Brain microvascular endothelial cell (primary cell): ENCODE results near the gene PXDN.

ENCODE experiments used
- DNase-seq: peaks from one replicate; pipeline ENCODE4 v3.0.0-alpha.2; 2020
- H3K27ac ChIP-seq: fragments of 250-450 bp; sonication (Bioruptor Pico); 2 replicates; pipeline ENCODE4 v1.5.1; 2020; ENCODE audit warnings: mild to moderate bottlenecking, moderate library complexity
- H3K27me3 ChIP-seq: fragments of 250-450 bp; sonication (Bioruptor Pico); replicated peaks from 2 replicates; pipeline ENCODE4 v1.5.1; 2020; ENCODE audit warnings: mild to moderate bottlenecking
- H3K36me3 ChIP-seq: fragments of 250-450 bp; sonication (Bioruptor Pico); replicated peaks from 2 replicates; pipeline ENCODE4 v1.5.1; 2020; ENCODE audit warnings: mild to moderate bottlenecking
- H3K4me3 ChIP-seq: 2 replicates; pipeline ENCODE4 v1.5.1; 2011; ENCODE audit warnings: low read depth, mild to moderate bottlenecking, control low read depth, low read length, moderate library complexity
- in situ Hi-C: cut with HindIII; loops from 2 replicates; pipeline ENCODE4 v1.10.0; 2017; ENCODE audit warnings: low sequenced_read_pairs, low pct_ligation_motif_present
- TF ChIP-seq, protein P1 (sequence below): IDR thresholded peaks from 2 replicates; pipeline ENCODE4 v1.5.1; 2011; ENCODE audit warnings: low read depth, mild to moderate bottlenecking, moderate library complexity, low read length, control low read depth, inconsistent platforms; ENCODE audit errors: missing control alignments

Gene PXDN

DNA sequence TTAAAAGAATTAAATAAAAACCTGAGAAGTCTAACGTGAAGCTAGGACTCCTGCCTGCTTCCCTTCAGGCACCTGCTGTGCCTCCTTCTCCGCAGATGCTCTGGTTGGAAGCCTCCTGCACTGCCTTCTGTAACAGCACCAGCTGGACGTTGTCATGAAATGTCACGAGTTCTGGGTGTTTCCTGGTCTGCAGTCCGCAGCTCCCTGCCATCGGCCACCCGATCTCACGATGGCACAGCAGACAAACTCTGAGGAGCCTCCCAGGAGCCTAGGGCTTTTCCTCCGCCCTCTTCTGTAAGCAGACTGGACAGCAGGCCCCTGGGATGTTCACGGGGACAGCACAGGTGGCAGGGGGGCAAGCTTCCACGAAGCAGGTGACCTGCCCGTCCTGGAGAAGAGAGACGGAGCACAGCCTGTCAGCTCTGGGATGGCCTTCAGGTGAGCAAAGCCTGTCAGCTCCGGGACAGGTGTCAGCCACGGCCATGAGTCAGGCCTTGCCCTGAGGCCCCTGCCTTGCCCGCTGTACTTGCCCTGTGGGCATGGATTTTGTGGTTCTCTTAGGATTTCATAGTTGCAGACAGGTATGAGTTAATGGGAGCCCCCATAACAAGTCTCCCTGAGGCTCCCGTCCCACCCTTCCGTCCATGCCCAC lies 110.3 kb downstream of the PXDN start:
- TF ChIP-seq, protein P1, sequence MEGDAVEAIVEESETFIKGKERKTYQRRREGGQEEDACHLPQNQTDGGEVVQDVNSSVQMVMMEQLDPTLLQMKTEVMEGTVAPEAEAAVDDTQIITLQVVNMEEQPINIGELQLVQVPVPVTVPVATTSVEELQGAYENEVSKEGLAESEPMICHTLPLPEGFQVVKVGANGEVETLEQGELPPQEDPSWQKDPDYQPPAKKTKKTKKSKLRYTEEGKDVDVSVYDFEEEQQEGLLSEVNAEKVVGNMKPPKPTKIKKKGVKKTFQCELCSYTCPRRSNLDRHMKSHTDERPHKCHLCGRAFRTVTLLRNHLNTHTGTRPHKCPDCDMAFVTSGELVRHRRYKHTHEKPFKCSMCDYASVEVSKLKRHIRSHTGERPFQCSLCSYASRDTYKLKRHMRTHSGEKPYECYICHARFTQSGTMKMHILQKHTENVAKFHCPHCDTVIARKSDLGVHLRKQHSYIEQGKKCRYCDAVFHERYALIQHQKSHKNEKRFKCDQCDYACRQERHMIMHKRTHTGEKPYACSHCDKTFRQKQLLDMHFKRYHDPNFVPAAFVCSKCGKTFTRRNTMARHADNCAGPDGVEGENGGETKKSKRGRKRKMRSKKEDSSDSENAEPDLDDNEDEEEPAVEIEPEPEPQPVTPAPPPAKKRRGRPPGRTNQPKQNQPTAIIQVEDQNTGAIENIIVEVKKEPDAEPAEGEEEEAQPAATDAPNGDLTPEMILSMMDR: no peak
- in situ Hi-C loops: no loop called here
- DNase-seq: no peak
- no peaks in the 10 kb centered on the region for H3K27me3 ChIP-seq
- peaks cover 47% of the 10 kb centered on the region for H3K36me3 ChIP-seq
- H3K27ac ChIP-seq: no peak overlapping the region
- no peak overlapping the region for H3K4me3 ChIP-seq

DNA sequence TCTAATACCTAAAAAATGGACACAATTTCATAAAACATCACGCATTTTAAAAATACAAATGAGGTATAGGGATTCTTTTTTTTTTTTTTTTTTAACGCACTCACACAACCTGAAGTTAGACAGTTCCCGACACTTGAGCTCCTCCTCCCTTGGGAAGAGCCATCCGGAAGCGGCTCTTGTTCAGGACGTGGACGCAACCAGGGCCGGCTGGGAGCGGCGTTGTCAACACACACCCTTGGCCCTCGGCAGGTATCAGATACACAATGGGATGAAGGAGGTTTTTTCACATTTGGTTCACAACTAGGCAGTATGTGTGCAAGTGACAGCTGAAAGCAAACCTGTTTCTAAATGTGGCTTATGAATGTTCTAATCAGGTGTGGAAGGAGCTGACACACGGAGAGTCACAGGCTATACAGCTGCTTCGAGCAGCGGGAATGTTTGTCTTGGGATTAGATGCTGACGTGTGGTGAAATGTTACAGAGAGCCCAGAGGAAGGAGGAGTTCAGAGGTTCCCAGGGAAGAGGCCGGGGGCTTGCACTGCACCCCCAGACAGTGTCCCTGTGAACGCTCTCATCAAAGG lies 111.1 kb downstream of the PXDN start:
- no peak for DNase-seq
- TF ChIP-seq, protein P1: no peak
- in situ Hi-C loops: no loop called here

DNA sequence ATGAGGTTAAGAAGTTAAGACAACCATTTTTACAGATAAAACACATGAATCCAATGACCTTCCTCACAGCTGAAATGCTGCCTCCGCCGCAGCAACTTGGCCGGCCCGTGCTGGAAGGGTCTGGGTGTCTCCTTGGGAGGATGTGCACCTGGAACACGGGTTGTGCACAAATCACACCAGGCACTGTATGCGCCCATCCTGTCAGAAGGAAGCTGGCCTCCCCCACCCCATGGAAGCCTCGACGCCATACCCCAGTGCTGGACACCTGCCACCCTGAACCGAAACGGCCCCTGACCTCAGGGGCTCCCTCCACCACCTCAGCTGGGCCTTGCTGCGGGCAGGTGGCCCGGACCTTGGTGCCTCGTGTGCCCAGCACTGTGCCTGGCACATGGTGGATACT lies 111.8 kb downstream of the PXDN start:
- H3K27ac ChIP-seq: no peak overlapping the region
- peaks cover 45% of the 10 kb centered on the region for H3K36me3 ChIP-seq

More for the DNA sequence above, 111.1 kb downstream of the PXDN start:
- peaks cover 45% of the 10 kb centered on the region for H3K36me3 ChIP-seq
- no peaks in the 10 kb centered on the region for H3K27me3 ChIP-seq
- H3K4me3 ChIP-seq: no peak overlapping the region
- H3K27ac ChIP-seq: no peak overlapping the region

DNA sequence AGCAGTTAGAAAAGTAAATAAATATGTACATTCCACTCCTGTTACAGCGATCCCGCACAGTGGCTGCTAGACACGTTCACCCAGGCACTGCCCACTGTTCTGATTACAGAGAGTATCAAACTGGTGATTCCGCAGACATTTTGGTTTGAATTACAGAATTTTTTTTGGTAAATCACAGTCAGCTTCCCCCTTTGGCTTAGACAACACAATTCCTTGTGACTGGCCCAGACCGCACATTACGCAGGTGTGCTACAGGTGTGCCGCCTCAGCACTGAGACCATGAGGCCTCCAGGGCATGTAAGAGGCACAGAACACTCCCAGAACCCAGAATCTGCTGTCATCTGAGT lies 112.3 kb downstream of the PXDN start:
- in situ Hi-C loops: no loop called here
- DNase-seq: peak; percentile 62
- H3K4me3 ChIP-seq: no peak overlapping the region
- H3K36me3 ChIP-seq: peaks cover 44% of the 10 kb centered on the region
- H3K27ac ChIP-seq: no peak overlapping the region
- TF ChIP-seq, protein P1: no peak
- H3K27me3 ChIP-seq: no peaks in the 10 kb centered on the region

More for the DNA sequence above, 111.8 kb downstream of the PXDN start:
- in situ Hi-C loops: no loop called here
- H3K27me3 ChIP-seq: no peaks in the 10 kb centered on the region
- TF ChIP-seq, protein P1: no peak
- no peak for DNase-seq
- H3K4me3 ChIP-seq: no peak overlapping the region

DNA sequence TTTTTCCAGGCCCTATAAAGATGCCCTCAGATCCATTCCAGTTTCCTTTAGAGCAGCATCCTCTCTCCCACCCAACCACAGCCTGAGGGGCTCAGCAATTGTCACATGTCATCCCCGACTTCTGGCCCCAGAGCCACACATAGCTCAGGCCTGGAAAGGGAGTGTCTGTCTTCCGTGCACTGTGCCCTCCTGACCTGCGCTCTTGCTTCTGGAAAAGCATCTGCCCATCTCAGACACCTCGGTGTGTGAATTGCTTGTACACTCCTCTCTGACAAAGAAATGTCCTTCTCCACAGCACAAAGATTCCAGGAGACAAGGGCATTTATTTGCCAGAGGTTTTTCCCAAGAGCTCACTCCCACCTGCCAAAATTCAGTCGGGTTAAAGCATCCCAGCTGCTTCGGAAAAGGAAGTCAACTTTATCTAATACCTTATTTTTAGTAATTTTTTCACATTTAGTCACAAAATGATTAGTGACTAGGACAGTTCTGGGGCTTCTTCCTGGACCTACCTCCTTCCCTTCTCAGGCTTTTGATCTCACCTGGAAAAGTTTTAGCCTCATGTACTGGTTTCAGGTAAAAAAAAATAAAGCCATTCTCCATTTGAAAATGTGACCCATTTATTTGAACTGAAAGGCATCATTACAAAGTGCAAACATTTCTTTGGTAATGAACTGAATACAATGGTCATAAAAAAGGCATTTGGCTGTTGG lies 112.9 kb downstream of the PXDN start:
- TF ChIP-seq, protein P1: no peak
- H3K27me3 ChIP-seq: no peaks in the 10 kb centered on the region
- peaks cover 40% of the 10 kb centered on the region for H3K36me3 ChIP-seq
- H3K27ac ChIP-seq: no peak overlapping the region
- H3K4me3 ChIP-seq: no peak overlapping the region
- in situ Hi-C loops: no loop called here
- DNase-seq: no peak
